Fibroblast of skin of abdomen (primary cell): ENCODE results near the gene GMDS.

ENCODE experiments used
- DNase-seq: peaks from one replicate; pipeline ENCODE4 v3.0.0-alpha.2; 2013

Gene GMDS

DNA sequence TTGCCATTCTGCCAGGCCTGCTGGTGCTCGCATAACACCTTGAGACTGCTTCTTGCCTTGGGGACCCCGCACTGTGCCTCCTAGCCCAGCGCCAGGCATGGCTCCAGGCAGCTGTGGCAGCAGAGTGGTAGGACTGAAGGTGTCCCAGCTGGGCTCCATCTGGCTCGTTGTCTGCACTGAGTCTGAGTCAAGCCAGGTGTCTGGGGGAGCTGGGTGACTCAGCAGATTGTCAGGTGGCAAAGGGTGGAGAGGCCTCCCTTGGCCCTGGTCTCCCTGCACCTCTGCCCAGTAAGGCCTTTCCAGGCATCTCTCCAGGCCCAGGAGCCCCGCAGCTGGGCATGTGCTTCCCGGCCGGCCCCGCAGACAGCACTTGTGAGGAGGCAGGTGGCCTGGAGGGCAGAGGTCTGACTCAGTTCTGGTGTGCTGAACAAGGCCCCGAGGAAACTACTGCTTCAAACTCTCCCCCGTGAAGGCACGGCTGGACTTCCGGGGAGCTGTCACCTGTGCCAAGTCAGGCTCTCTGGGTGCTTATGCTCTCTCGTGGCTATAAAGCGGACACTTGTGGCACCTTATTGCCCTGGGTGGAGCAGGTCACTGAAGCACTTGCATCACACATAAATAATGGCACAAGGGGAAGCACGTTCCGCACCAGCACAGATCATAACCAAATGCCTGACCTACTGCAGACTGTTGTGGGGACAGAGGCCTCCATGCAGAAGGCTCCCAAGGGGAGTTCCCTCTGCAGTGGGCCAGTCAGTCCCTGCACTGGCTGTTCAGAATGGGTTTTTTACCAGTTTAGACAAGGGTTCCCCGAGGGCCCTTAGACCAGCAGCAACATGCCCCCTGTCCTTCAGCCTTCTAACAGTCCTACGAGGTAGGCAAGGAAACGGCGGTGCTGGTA is 608.2 kb downstream of the GMDS start:
- no peak for DNase-seq

DNA sequence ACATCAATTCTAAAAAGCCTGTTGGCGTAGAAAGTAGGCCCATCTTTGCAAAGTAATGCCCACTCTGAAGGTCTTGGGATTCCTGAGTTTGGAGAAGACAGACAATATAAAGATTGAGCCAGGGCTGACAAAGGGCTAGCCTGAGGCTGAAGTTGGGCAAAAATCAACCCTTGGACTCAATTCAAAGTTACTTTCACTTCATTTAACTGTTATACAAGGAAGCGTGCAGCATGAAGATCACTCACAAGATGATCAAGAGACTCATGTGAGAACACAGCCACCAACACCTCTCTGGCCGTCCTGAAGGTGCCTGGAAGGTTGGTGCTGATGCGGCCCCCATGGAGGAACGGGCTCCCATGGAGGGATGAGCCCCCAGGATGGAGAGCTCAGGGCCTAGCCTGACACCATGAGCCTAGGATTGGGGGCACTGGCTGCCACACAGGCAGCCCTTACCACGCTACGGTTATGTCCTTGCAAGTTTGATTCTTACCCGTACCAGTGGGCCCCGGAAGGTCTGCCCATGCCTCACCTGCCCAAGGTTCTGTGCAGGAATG is 609.1 kb downstream of the GMDS start:
- no peak for DNase-seq

DNA sequence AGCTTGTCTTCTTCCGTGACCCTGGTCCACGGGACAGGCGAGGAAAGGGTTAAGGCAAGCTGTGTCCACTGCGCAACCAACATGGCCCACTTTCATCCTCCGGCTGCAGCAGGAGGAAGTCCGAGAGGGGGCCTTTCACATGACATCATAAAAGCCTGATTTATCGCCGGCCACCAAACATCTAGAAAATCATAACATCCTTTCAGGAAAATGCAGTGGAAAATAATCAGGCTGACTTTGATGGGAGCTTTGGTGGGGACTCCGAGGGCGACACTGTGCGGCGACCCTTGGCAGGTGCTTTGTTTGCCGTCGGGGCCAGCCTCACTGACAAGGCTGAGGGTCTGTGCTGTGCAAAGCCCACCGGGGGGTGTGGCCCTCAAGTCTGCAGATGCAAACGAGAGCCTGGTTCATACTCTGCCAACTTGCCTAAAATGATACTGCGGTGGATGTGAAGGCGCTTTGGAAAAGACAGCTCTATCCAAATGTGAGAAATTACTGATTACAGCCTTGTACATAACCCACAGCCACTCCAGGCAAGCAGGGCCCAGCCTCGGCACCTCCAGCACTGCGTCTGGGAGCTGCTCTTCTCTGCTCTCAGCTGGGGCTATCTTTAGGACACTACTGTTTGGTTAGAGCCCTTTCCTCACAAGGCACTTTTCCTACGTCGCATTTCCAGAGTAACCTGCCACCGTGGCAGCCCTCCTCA is 609.9 kb downstream of the GMDS start:
- DNase-seq, result no peak

DNA sequence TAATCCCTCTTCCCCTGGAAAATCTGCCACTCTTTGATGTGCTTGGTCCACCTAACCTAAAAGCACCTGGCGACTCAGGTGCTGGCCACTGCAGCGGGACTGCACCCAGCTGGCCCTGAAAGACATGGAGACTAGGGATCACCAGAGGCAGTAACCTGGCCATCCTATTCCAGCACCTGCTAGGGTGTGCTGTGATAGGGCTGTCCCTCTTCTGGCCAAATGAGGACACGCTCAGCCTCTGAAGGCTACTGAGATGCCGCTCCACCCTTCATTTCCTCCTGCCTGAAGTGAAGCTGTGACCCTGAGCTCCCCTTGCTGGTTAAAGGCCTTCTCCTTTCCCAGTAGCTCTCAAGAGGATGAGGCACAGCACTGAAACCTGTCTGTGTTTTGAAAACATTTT is 611.3 kb downstream of the GMDS start:
- no peak for DNase-seq

DNA sequence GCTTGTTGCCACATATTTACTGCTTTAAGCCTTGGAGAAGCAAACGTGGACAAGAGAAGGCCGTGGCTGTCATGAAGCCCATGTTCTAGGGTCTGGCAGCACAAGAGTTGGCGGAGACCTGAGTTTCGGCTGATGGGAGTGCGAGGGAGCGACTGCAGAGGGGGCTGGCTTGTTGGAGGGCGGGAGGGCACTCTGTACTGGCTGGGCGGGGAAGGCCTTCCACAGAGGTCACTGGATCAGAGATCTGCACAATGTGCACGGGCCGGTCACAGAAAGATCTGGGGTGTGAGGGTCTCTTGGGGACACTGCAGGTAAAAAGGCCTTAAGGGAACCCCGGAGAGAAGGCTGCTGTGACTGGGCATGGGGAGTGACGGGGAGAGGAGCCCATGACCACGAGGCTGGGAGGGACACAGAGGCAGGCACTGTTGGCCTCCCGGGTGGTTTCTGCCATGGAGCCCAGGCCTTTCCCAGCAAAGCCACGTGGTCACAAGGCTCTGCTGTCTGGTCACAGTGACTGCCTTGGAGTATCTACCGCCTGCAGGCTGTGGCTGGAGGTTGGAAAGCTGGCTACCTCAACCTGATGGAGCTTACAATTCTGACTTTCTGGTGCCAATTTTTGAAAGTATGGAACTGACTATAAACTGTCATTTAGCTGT is 611.9 kb downstream of the GMDS start:
- no peak for DNase-seq

DNA sequence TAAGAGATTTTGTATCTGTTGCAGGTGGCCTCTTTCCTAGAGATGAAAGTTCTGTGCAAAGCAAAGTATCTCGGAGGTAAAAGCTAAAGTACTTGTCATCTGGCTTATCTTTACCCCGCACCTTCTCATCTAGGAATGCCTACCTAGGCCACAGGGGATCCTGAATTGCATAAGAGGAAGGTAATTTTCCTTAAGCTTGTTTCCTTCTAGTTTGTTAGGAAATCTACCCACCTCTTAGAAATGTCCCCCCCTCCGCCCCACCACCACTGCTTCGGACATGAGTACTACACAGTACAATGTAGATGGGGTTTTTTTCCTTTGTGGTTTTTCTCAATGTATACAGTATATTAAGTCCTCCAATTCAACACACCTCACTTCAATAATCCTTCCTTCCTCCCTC is 614.2 kb downstream of the GMDS start:
- no peak for DNase-seq

DNA sequence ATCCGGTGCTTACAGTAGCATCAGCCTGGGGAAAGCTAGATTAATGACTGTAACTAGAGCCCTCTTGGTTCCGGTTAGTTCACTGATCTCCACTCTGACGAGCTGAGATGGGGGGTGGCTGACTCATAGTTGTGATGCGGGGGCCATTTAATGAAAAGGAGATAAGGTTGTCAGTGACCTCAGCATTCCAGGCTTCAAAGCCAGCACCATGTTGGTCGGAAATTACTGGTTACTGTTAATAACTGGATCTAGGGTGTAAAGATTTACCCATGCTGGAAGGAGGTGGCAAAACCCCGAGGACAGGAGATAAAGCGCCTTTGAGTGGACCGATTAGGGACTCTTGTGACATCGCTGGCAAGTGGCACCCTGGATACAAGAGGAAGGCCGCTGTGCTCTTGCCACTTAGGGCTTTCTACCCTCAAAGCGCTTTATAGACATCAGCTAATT is 614.6 kb downstream of the GMDS start:
- DNase-seq, result no peak

DNA sequence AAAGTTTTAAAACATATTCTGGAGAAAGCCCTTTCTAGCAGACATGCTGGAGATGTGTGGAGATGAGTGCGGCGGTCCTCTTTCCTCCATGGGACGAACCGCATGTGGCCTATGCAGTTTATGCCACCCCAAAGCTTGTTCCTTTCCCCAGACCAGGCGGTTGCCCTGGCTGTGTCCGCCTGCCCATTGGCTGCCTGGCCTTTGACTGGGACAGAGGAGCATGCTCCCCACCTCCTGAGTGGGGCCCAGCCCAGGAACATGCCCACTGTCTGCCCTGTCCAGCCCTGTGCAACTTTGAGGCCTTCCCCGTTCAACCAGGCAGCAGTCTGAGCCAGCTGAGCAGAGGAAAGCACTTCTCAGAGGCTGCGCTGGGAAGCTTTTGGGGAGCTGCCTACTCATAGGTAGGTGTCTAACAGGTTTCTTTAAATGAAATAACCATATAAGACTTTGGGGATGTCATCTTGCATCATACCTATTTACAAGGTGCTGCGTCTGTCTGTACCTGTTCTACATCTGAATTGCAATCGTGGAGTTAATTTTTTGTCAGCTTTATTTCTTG is 615.1 kb downstream of the GMDS start:
- no peak for DNase-seq

DNA sequence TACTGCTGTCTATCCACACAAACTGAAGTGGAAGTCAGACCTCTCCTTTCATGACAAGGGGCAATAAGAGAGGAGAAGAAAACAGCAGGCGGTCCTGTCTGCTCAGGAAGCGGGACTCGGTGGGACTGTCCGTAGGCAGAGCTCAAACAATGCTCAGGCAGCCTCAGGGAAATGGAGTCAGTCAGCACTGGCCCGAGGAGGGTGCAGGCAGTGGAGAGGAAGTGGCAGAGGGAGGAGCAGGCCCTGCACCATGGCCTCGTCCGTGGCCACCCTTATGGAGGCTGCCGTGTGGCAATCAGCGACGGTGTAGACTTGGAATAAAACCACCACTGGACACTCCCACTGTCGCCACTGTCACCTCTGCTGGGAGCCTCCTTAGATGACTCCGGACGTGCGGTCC is 616.1 kb downstream of the GMDS start:
- no peak for DNase-seq

DNA sequence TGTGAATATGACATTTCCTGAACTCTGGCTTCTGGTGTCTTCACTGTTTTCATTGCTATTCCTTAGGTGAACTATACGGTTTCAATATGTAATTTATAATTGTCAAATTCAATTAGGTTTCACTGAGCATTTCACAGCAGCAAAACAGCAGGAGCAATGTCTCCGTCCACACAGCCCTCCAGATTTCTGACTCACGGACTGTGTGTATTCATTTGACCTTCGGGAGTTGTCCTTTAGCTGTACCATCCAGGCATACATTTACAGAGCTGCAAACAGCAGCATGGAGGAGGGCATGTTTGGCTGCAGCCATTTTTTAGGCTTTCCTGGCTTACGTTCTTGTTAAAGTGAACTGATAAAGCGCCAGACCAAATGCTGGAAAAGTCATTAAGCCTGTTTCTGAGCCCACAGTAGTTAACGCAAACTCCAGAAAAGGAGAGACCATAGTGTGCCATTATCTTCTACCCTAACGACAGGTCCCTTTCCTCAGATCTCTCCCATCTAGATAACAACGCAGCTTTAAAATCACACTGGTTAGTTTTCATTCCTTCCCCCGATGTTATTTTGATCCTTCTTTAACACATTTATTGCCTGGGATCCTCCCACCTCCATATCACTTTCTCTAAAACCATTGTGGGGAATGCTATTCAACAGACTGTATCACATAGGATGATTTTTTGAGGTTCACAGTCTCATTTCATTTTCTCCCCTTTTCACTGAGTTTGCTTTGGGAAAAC is 617.4 kb downstream of the GMDS start:
- DNase-seq, result no peak

DNA sequence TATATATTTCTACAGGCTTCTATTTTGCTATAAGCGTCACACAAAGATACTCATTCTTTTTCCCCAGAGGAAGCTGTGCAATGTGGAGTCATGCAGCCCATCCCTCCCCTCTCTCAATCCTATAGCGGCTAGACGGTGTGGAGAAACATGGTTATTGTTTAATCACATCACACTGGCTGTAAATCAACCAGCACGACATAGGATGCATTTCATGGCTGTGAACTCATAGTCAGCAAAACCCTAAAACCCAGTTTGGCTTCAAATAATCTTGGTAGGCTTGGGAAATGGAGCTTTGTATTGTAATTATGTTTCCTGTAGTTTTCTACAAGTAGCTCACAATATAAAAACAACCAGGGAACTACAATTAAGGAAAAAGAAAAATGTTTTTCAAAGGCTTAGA is 618.9 kb downstream of the GMDS start:
- peak; percentile 49 for DNase-seq

DNA sequence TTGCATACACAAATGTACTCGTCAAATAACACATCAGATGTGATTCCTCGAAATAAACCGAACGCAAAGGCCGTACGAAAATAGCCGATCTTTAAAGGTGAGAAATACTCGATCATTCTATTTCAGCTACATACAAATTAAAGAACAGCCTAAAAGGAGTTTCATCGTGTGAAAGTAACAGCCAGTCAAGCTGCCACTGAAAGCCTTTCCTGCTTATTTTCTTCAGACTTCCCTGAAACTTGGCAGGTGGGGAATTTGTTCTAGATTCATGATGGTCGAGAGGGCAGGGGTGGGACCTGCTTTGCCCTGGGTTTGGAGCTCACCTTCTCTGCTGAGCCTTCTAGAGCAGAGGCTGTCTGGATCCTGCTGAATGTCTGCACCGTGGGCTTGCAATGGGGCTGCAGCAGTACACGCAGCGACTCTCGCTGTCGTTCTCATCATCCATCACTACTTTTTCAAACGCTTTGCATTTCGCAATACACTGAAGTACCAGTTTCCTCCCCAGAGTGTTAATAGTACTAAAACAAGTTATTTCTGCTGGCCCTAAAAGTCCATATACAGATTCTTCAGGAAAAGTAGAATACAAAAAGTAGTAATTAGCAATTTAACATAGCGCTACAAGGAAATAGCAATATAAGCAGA is 619.5 kb downstream of the GMDS start:
- DNase-seq, result no peak

DNA sequence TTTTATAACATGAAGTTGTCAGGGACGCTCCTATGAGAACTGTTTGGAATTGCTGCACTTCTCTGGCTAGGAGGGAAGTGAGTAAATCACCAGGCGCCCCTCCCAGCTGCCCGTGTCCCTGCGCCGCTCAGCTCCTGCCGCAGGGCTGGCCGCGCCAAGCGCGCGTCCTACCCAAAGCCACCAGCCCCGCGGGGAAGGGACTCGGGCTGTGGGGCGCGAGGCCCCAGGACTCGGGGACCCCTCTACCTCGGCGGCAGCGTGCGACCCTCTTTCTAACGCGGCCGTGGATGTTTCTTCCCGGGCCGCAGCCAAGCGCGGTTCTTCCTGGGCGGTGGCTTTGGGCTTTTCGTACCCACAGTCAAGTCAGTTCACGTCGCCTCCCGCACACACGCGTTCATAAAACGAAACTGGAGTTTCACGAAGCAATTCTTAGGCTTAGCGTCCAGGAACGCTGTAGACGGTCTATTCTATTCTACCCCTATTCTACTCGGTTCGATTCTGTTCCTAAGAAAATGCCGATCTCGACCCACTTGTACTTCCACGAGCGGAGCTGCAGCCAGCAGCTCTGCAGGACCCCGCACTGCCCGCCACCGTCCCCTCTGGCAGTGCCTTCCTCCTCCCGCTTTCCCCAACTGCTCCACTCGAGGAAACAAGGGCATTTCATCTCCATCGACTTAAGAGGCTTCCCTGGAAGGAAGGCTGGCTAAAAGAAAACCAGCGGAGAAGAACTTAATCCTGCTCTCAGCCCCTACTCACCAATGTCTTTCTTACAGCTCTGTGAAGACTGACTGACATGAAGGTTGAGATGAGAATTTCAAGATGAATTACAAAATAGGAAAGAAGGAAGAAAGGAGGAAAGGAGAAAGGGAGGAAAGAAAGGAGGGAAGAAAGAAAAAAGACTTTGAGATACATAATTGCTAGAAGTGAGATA is 620.3 kb downstream of the GMDS start:
- DNase-seq, result no peak

DNA sequence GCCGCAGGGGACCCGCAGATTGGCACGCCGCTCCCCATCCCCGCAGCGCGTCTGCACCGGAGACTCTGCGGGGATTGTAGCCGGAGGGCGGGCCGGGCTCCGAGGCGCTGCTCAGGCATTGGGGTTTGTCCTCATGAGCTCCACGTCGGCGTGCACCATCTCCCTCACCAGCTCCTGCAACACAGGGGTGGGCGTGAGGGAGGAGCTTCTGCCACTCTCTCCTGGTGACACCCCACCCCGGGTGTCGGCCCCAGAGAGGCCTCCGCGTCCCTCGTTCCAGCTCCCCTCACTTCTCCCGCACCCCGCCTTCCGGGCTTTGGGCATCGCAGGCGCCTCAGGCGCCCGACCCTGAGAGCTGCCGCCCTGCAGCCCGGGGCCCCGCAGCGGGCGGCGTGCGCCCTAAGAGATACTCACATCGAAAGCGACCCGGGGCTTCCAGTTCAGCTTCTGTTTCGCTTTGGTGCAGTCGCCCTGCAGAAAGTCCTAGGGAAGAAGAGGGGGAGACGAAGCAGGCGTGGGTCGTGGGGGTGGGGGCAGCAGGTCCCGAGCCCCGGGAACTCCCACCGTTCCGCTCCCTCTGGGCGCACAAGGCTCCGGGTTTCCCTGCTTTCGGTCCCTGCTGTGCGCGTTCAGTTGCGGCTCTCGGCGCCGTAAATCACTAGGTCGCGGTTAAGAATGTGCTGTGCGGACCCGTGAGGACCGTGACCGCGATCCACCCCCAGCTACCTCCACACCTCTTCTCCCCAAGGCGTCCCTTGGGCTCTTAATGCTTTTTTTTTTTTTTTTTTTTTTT is 621.2 kb downstream of the GMDS start:
- no peak for DNase-seq

DNA sequence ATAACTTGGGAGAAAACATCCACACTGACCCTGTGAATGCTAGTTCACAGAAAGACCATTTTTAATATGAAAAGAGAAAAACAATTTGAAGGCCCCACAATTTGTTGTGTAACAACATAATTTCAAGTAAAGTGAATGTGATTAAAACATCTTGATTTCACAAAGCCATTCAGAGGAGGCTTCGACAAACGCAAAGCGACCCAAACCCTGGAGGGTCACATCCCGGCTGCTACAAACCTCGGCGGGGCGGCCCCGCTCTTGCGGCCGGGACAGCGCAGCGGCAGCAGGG is 621.7 kb downstream of the GMDS start:
- DNase-seq, result no peak

DNA sequence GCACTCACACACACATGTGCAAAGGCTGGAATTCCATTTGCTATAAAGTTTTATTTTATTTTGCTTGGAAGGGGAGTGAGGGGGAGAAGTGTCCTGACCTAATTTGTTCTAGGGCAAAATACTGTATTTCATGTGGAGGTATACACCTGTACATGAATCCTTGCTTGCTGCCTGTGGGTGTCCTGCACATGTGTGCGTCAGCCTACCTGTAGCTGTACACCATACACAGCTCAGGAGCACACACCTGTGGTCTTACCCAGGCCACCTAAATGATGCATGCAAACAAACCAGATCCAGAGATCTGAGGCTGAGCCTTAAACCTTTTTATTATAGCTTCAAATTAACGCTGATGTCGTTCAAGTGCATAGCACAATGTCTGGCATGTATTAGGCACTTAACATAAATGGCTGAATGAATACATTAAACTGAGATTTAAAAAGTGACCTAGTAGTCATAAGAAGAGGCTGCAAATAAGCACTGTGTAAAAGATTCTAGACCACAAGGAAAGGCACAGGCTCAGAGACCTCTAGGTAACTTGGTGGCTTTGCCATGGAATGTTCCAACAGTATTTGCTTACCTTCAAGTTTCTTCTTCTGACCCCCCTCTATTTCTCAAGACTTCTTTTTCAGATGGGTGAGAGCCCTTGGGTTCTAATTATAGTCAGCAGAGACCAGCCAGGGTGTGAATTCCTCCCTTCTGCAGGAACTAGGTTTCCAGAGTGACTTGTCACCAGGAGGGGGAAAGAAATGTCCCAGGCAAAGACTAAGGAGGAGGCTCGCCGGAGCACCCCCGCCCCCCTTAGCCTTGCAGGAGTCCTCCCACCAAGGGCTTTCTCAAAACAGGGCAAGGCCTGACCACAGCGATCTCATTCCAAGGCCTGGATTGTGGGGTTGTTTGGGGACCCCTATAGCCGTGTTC is 622.3 kb downstream of the GMDS start:
- DNase-seq, result no peak

DNA sequence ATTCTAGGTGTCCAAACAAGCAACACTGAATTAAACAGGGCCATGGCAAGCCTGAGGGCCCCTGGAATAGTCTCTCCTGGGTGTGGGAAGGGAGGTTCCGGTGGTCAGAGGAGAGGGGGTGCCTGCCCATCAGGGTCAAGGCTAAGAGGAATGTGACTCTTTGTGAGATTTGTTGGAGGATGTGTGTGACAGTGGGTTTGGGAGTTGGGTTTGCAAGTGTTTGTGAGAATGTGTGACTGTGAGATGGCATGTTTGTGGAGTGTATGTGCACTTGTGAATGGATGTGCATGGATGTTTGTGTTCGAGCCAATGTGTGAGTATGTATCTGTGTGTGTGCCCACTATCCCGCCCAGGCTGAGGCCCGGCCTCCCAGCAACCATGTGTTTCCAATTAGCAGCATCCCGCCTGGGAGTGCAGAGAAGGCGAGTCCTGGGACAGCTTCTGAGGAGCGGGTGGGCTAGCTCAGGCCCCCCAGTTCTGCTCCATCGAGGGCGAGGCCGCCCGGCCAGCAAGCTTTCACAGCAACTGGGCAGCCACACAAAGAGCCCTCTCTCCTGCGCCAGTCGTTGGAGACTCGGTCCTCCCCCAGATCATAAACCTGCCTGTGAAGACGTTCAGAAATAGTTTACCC is 623.1 kb downstream of the GMDS start:
- DNase-seq, result peak; percentile 48

DNA sequence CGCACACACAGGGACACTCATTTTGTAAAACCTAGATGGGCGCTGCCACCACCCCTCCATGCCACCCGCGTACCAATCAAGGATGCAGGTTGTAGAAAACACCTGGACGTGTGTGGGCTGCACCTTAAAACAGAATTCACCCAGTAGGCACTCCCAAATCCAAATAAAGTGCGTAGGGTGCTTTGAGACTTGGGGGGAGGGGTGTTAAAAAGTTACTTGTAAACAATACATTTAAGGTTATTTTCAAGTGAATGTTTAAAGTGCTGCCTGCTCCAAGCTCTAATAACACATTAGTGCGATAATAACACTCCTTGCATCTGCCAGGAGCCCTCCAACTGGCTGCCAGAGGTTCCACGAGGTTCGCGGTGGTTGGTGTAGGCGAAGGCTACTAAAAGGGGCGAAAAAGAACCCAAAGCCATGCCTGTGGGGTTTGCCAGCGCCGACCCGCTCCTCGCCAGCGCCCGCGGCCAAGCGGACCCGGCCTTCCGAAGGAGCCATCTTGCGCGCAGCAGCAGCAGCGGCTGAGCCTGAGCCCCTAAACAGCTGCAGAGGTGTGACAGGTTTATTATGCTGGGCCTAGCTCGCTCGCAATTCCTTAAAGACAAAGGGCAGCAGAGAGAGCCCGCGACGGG is 624.2 kb downstream of the GMDS start:
- no peak for DNase-seq
